ENCODE data around the gene CSTF2T.

CSTF2T gene

GRCh38 chr10:51656503-51656902 lies 42.9 kb downstream of the CSTF2T start:
- no peak for FAIRE-seq
- no peak for DNase-seq (ENCODE audit: extremely low spot score, insufficient read length, low read depth)

- DNase-seq (ENCODE audit: extremely low spot score, insufficient read length, low read depth) (no peak), FAIRE-seq (no peak)
Measured at GRCh38 chr10:51654918-51655317, 44.5 kb downstream of the CSTF2T start.

GRCh38 chr10:51653025-51653424 lies 46.4 kb downstream of the CSTF2T start:
- DNase-seq (ENCODE audit: extremely low spot score, insufficient read length, low read depth) (no peak), FAIRE-seq (no peak)

- no peak for DNase-seq (ENCODE audit: extremely low spot score, insufficient read length, low read depth)
- no peak for FAIRE-seq
Measured at GRCh38 chr10:51651063-51651462, 48.3 kb downstream of the CSTF2T start.

- DNase-seq (ENCODE audit: extremely low spot score, insufficient read length, low read depth) (no peak), FAIRE-seq (no peak)
Measured at GRCh38 chr10:51649064-51649463, 50.3 kb downstream of the CSTF2T start.

All from GM18507 (cell line).